GM13976 (cell line): ENCODE measurements around the gene FAT2.

Experiments used
- DNase-seq: peaks from one replicate; pipeline ENCODE4 v3.0.0; 2012; ENCODE audit warnings: low spot score
- CTCF ChIP-seq: IDR thresholded peaks from 2 replicates; pipeline ENCODE4 v1.5.1; 2012; ENCODE audit warnings: borderline replicate concordance, mild to moderate bottlenecking; ENCODE audit not compliant: insufficient read depth; ENCODE audit errors: extremely low read depth, missing control alignments, control extremely low read depth
- in situ Hi-C: fragments of 300-500 bp; cut with MboI; formaldehyde crosslinking; loops from one replicate; pipeline ENCODE4 v1.12.0; 2022; ENCODE audit warnings: low sequenced_read_pairs, mixed read lengths, inconsistent platforms; ENCODE audit not compliant: unreplicated experiment

FAT2 gene

GRCh38 chr5:151607304-151607703, 16.2 kb upstream of the FAT2 start:
- no peak for TF ChIP-seq CTCF
- in situ Hi-C loops: no loop called here

GRCh38 chr5:151605559-151605958, 14.4 kb upstream of the FAT2 start:
- in situ Hi-C loops: no loop called here

More at GRCh38 chr5:151607304-151607703, 16.2 kb upstream of the FAT2 start:
- no peak for DNase-seq

GRCh38 chr5:151602806-151603205, 11.7 kb upstream of the FAT2 start:
- DNase-seq: no peak
- in situ Hi-C loops: no loop called here

More at GRCh38 chr5:151605559-151605958, 14.4 kb upstream of the FAT2 start:
- no peak for TF ChIP-seq CTCF
- DNase-seq: no peak

GRCh38 chr5:151601391-151601790, 10.3 kb upstream of the FAT2 start:
- DNase-seq: no peak
- TF ChIP-seq CTCF: no peak
- in situ Hi-C loops: no loop called here

More at GRCh38 chr5:151602806-151603205, 11.7 kb upstream of the FAT2 start:
- TF ChIP-seq CTCF: no peak

- TF ChIP-seq CTCF: no peak
- no peak for DNase-seq
- in situ Hi-C loops: no loop called here
These were observed 9.0 kb upstream of the FAT2 start for GRCh38 chr5:151600069-151600665.

- in situ Hi-C loops: no loop called here
- no peak for DNase-seq
- no peak for TF ChIP-seq CTCF
These were observed 7.9 kb upstream of the FAT2 start for GRCh38 chr5:151598984-151599383.

- DNase-seq: no peak
- no peak for TF ChIP-seq CTCF
- in situ Hi-C loops: no loop called here
These were observed 7.4 kb upstream of the FAT2 start for GRCh38 chr5:151598549-151598948.
